Right lobe of liver (tissue), 4 donors: ENCODE data around the gene NOVA2.

Source experiments
- CTCF ChIP-seq, 4 donors: fragments of 200-600 bp in 3 of 4; fragments of 450-650 bp in 1 of 4; IDR thresholded peaks; one replicate each; pipeline versions ENCODE4 v1.5.1 to v1.8.0; 2016 to 2022; ENCODE audit warnings: antibody characterized with exemption in 4 of 4, mild to moderate bottlenecking in 2 of 4
- POLR2A ChIP-seq: fragments of 450-650 bp; IDR thresholded peaks from one replicate; pipeline ENCODE4 v1.6.1; 2017; ENCODE audit warnings: antibody characterized with exemption, mild to moderate bottlenecking
- donor health status: DM: no; HTN: no; CAD: no.
- donor health status: DM: no; HTN: no; CAD: no.
- donor health status: DM: no; HTN: yes; CAD: no.

- no peak for TF ChIP-seq POLR2A
- TF ChIP-seq CTCF (IDR thresholded peaks at IDR 0.05), result no peak
Observed at GRCh38 chr19:45954156-45954555, 19.5 kb downstream of the NOVA2 start.
